Measurements from ENCODE around the gene SYT15B.
"Not testable (repeated sequence)": the region's sequence is repeated elsewhere in the genome, so short reads cannot be mapped to it uniquely, and the experiment has no call there.

The SYT15B gene

DNA sequence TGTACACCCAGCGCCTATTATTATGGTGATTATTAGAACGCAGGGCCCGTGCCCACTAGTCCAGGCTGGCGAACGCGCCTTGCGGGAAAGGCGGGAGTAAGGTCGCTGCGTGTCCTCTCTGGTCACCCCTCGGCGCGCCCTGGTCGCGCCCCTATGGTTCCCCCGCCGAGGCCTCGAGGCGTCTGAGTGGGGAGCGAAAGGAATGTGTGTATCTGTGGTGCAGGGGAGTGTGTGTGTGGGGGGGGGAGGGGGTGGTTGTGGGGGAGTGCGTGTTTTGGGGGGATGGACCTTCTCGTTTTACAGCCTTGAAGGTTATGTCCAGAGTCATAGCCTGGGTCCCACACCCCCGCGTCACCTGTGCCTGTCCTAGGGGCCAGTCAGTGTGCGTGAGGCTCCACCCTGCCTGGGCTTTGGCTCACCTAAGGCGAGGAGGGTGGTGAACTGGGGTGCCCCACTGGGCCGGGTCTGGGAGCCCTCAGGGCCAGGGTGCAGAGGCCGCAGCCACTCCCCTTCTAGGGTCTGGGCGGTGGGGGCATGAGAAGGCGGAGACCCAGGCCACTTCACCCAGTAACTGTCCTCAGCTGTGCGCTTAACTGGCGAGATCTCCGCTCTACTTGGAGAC is at the start of gene SYT15B:
SYT15B (minus strand) TSS at position 39 of the 622 bp plus-strand sequence. CDS start 952 bp downstream, outside the sequence.
- DNase-seq (ENCODE audit: low spot score): not testable (repeated sequence)

GRCh38 chr10:47779590-47779989 is 16.2 kb upstream of the SYT15B start:
- not testable (repeated sequence) for DNase-seq (ENCODE audit: low spot score)

DNA sequence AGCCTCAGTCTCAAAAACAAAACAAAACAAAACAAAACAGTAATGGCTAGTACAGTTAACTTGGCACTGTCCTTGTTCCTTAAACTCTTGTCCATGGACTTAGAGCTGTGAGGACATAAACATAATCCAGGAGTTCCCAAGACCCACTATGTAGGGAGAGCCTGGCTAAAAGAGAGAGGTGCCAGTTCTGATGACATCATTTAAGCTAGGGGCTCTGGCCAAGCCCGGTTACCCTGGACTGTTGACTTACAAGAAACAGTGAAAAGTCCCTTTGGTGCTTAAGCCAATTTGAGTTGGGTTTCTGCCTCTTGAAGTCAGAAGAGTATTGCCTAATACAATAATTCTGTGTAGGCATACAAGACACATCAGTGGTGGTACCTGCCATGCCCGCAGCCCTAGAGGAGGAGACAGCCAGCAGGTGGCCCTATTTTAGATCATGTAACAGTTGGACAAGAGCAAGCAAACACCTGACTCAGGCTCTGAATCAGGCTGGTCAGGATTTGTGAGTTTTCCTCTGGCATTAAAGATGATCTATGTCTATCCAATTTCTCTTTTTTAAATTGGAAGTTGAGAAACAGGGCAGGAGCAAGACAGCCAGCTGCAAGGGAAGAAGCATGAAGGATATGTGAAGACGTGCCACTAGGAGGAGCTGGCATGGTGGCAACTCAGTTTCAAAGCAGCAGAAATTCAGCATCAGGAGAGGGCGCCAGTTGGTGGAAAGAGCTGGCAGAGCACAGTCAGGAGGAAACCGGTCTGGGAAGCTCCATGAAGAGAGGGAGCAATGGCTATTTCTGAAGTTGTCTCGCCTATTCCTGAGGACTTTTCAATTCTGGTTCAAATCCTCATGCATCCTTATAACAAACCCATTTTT is 12.2 kb upstream of the SYT15B start:
- peak; percentile 48 for DNase-seq (ENCODE audit: low spot score)

DNA sequence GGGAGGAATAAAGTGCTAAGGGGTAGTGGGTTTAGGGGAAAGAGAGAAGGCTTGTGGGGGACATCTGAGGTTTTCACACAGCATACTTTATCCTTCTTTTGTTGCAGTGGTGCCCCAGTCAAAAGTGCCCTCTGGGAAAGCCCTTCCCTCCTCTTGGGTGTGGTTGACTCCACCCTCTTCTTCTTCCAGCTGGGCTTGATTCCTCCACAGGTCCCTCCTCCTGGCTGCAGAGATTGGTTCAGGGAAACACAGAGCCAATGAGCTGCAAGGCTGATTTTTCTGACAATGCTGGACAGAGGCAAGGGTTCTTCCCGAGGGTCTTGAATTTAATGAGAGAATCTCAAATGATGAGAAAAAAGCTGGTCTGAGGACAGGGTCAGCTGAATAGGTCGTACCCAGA is 7.4 kb upstream of the SYT15B start:
- DNase-seq (ENCODE audit: low spot score): not testable (repeated sequence)

- not testable (repeated sequence) for DNase-seq (ENCODE audit: low spot score)
These were observed 5.3 kb upstream of the SYT15B start for GRCh38 chr10:47768578-47769115.

DNA sequence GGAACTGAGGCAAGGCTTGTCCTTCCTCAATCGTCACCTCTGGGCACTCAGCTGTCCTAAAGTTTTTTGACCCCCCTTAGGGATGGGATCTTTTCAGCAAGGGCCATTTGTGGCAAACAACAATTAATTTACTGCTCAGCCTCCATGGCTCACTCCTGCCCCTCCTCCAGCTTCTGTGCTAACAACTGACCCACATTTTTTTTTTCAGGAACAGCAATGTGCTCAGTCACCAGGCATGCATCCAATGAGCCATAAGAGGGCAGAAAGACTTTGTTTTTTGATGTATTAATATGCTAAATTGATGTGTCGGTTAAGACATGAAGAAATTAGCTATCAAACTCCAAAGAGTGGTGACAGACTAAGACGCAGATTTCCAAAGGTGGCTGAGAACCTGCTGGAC is 4.7 kb upstream of the SYT15B start:
- DNase-seq (ENCODE audit: low spot score): not testable (repeated sequence)

DNA sequence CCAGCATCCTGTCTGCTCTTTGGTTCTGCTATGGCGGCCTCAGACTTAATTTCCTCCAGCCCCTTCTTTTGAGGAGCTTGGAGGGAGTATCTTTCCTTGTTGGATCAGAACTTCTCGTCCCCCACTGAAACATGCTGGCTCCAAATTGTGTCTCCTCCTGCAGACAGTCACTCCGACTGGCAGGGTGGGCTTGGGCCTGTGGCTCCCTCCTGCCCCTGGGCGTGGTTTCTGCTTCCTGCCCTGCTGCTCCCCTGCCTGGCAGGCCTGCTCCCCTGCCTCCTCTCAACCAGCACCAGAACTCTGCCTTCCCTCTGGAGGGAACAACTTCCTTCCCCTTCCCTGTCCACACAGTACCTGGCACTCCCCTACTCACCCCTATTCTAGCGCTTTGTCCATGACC is 3.8 kb upstream of the SYT15B start:
- DNase-seq (ENCODE audit: low spot score): not testable (repeated sequence)

DNA sequence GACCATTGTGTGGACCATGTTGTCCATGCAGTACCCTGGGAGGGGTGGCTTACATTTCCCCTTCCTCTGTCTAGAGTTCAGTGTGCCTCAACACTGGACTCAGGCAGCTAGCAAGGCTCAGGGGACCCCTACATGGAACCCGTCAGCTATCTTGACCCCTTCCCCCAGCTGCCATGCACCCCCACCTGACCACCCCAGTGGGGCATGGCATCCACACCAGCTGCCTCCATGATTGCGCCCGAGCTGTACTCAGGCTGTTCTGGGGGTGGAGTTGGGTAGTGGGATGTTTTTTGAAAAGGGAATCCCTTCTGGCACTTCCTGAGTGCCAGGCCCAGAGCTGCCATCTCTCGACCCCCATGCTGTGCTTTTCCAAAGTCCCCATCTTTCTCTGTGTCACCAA is 1.8 kb upstream of the SYT15B start:
- not testable (repeated sequence) for DNase-seq (ENCODE audit: low spot score)

DNA sequence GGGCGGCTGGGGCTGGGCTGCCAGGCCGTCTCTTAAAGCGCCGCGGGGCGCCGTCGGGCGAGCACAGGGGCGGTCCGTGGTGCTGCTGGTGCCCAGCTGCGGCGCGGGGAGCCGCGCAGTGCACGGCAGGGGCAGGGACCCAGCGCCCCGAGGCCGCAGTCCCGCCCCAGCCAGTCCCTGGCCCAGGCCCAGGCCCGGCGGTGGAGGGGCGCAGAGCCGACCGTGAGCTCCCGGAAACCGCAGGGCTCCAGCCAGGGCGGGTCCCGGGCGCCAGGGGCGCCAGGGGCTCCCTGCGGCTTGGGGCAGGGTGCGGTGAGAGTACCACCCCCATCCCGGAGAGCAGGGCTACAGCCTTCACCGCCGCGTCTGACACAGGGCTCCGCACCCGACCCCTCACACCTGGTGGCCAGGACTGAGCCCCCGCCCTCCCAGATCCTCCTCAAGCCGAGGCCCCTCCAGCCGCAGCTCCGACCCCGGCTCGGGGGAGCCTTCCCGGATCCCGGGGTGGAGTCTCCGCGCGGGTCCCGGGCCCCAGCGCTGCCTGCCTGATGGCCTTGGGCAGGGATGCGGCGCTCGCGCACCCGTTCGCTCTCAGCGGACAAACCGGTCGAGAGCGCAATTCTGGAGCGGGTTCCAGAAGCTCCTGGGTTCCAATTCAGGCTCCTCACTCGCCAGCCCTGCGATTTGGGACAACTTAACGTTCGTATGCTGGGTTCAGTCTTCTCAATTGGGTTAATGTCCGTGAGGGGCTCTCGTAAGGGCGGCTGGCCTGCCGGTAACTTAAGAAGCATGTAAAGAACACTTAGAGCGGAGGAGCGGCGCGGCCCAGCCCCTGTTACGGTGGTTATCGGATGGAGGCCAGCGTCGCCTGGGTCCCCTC is 478 bp downstream of the SYT15B start:
- DNase-seq (ENCODE audit: low spot score): not testable (repeated sequence)

DNA sequence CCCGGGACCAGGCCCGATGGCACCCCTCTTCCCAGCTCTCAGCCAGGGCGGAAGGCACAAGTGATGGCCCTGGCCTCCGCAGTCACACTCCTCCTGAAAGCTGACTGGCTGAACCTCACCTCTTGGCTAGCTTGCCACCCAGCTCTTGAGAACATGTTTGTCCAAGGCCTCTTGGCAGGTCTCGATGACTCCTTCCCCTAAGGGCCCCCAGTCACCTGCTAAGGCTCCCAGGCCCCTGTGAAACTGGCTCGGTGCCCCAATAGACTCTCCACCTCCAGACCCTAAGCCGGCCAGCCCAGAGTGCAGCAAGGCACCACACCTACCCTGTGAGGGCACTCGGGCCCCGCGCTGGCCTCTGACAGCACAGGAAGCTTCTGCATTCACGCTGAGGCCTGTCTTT is 4.5 kb downstream of the SYT15B start:
- DNase-seq (ENCODE audit: low spot score): not testable (repeated sequence)

GRCh38 chr10:47756169-47756568 is 7.2 kb downstream of the SYT15B start:
- not testable (repeated sequence) for DNase-seq (ENCODE audit: low spot score)

DNA sequence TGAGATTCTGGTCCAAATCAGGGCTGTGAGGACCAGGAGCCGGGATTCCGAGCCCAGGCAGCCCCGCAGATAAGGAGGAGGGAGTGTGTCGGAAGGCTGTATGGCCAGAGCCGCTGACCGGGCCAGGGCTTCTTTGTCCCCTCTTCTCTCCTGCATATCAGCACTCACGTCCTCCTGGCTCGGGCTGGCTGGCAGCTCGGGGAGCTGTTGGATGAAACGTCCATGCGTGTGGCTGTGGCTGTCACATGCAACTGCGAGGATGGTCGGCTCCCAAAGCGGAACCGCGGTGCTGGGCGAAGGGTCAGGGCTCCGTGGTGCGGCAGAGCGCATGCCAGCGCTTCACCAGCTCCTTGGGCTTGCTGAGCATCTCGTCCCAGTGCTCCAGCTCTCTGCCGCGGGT is 9.5 kb downstream of the SYT15B start:
- not testable (repeated sequence) for DNase-seq (ENCODE audit: low spot score)

- DNase-seq (ENCODE audit: low spot score): not testable (repeated sequence)
These were observed 10.2 kb downstream of the SYT15B start for GRCh38 chr10:47753176-47753575.

GRCh38 chr10:47751821-47752220 is 11.6 kb downstream of the SYT15B start:
- DNase-seq (ENCODE audit: low spot score): not testable (repeated sequence)

DNA sequence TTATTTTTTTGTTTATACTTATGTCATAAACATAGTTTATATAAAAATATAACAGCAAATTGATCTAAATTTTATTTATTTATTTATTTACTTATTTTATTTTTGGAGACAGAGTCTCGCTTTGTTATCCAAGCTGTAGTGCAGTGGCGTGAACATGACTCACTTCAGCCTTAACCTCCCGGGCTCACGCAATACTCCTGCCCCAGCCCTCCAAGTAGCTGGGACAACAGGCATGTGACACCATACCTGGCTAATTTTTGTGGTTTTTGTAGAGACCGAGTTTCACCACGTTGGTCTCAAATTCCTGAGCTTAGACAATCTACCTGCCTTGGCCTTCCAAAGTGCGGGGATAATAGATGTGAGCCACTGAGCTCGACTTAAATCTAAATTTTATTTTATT is 13.0 kb downstream of the SYT15B start:
- DNase-seq (ENCODE audit: low spot score): not testable (repeated sequence)

DNA sequence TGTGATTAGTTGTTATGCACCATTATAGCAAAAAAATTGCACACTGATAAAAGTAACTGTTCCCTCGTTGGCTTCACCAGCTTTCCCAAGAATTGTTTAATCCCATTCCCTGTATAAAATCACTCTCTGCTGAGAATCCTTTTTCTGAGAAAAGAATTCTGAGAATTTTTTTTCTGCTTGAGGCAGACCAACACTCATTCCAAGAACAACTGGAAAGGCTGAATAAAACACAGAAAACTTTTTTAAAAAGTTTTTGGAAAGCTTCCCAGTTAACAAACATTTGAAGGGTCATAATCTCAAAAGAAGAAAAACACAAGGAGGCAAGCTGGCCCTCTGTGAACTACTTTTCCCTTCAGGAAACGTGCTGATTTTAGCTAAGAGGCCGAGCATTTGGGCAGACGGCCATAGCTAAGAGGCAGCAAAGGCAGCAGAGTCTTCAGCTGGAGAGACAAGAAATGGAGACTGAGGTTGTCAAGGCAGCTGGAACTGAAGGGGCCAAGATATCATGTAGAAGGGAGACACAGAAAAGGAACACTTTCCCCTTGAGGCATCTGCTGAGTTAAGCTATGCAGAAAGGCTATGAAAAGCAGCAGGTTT is 16.5 kb downstream of the SYT15B start:
- DNase-seq (ENCODE audit: low spot score): not testable (repeated sequence)

DNA sequence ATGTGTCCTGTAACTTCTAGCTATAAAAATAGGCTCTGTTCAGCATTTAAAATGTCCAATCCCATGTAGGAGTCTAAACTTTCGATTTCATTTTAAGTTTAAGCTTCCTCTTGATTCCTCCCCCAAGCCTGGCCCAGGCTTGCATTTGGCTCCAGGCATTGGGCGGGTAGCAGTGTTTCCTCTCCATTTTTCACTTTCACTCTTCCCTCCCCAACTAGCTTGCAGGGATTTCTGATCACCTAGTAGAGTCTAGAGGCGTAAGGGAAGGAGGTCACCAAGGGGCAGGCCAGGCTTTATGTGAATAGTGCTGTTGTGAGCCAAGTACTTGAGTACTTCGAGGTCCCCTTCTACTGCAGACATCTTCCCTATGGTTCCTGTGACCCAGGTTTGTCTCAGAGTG is 18.5 kb downstream of the SYT15B start:
- not testable (repeated sequence) for DNase-seq (ENCODE audit: low spot score)

GRCh38 chr10:47743611-47744550 is 19.5 kb downstream of the SYT15B start:
- not testable (repeated sequence) for DNase-seq (ENCODE audit: low spot score)

GRCh38 chr10:47740868-47741267 is 22.5 kb downstream of the SYT15B start:
- DNase-seq (ENCODE audit: low spot score): not testable (repeated sequence)

GRCh38 chr10:47730911-47731310 is 32.5 kb downstream of the SYT15B start:
- not testable (repeated sequence) for DNase-seq (ENCODE audit: low spot score)

All from AG08395 (cell line).